CD4-positive, alpha-beta T cell treated with Interleukin-17A for 1 hour (primary cell): ENCODE measurements around the gene C6orf132.
A peak's percentile ranks its signal among the peaks of the same experiment; 100 is the strongest.
"Not testable (repeated sequence)": the region's sequence is repeated elsewhere in the genome, so short reads cannot be mapped to it uniquely, and the experiment has no call there.

Experiments used
- DNase-seq: peaks from one replicate; pipeline ENCODE4 v3.0.0-alpha.2; 2020

The C6orf132 gene, protein sequence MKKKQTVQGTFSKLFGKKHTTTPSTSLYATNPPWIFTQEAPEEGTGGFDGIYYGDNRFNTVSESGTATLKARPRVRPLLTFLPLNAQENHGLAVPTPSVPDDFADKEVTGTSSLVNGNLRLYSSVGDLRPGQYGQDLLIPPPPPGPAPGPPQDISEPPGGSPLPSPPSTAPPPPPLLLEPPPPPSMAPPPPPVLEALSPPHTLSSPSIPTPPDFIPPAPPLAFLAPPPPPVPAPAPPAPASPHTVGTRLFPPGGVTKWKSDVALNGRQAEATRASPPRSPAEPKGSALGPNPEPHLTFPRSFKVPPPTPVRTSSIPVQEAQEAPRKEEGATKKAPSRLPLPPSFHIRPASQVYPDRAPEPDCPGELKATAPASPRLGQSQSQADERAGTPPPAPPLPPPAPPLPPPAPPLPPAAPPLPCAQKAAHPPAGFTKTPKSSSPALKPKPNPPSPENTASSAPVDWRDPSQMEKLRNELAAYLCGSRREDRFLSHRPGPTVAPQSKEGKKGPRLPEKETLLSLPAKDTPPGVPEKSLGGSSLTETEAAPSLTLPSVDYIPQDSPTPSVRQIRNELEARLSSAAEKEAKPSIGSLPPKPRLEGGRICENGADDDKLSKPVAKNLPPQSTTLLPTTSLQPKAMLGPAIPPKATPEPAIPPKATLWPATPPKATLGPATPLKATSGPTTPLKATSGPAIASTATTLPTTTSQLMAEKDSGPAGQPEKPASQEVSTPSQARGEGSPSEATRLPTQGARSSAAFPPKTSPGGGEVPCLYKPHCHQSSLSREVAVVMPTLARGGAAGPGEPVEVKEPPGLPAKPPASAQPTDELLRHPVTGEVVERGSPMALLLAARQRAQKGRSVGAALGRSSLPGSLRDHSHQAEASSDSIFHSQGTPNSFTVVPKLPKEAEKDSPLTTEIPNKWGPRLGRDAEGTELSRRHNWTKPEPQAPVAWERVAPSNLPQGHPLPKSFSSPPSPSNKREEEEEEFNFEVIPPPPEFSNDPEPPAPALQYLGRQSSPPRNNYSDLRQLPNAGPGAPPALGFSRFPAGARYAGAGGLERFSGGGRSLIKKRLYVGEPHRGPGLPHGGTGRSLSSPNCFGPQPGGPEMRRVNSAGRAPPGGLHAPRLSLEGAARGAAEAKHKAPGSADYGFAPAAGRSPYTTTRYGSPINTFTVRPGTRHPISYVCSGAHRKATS

DNA sequence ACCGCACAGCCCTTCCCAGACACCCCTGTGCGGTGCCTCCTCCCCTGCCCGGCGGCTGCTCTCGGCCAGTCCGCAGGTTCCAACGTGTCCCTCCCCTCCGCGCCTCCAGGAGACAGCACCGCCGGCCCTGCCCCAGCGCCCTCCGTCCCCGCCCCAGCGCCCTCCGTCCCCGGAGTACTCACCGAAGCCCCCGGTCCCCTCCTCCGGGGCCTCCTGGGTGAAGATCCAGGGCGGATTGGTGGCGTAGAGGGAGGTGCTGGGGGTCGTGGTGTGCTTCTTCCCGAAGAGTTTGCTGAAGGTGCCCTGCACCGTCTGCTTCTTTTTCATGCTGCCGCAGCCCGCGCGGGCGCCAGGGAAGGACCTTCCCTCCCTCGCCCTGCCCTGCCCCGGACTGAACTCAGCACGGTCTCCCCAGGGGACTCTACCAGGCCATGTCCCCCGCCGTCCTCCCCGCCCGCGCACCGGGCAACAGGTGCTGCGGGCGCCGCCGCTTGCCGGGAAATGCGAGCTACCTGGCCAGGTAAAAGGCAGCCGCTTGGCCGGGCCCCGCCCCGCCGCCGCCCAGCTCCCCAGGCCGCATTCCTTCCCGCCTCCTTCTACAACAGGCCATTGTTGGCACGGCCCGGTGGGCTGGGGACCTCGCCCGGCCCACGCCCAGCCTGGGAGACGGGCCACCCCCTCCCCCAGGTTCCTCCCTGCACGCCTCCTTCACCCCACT is at the start of gene C6orf132:
TSS of gene C6orf132 (minus strand) at position 503 of the 718 bp plus-strand sequence. CDS start at position 327, 176 bp downstream.
- DNase-seq: no peak

DNA sequence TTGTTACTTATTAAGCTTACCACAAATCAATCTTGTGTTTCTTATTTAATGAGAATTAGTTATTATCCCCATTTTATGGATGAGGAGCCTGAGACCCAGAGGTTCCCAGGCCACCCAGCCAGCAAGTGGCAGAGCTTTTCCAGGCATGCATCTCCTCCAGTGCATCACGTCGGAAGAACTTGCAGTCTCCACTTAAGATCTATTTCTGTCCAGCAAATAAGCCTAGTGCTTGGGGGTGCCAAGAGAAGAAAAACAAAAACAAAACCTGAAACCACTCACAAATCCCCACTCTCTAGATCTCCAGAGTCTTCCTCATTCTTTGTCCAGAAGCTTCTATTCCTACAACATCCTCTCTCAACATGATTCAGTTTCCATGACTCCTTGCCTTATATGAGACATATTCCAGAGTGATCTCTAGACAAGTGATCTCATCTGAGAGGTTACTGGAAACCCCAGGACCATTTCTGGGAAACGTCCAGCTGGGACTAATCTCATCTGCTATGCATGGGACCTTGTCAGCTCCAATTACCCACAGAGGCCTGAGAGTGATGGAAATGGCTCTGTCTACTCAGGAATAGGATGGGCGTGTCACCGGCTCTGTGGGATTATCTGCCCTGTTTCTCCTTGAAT is 48.2 kb upstream of the C6orf132 start:
- DNase-seq: no peak

DNA sequence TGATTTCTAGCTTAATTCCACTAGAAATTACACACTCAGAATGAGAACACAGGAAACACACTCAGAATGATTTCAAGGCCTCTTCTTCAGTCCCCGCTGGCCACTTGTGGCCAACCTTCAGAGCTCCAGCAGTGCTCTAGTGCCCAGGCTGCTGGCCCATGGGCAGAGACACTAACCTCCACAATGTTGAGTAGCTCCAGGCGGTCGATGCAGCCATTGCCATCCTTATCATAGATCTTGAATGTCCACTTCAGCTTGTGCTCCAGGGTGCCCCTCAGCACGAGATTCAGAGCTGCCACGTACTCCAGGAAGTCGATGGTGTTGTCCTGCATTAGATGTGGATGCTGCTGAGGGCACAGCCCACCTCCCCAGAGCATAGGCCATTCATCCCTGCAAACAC is 46.0 kb upstream of the C6orf132 start:
- no peak for DNase-seq

DNA sequence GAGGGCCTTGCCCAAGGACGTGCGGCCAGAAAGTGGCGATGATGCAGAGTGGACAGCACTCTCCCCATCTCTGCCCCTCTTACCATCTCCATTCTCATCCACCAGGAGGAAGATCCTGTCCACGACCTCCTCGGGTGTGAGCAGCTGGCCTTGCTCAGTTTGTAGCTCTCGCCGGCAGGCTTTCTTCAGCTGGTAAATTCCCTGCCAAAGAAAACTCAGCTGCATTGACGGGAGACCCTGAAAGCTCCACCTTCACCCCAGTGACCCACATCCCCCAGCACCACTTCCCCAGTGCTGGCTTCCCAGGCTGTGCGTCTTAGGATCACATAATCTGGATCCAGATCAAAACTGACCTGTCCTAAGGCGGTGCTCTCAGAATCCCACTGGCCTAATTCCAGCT is 43.2 kb upstream of the C6orf132 start:
- DNase-seq: no peak

DNA sequence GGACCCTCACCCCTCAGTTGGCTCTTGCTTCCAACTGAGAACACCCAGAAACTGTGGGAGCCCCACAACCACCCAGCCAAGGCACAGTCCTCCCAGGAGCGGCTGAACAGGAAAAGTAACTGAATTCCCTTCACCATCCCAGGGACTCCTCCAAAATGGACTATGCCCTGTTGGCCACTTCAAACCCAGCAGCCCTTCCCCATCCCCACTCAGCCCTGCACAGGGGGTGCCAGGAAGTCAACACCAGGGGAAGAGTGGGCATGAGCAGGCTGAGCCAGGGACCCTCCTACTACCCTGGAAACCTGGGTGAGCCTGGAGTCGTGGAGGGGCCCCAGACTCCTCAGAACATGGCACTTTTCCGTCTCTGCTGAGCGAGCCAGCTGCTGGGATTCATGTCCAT is 42.1 kb upstream of the C6orf132 start:
- no peak for DNase-seq

DNA sequence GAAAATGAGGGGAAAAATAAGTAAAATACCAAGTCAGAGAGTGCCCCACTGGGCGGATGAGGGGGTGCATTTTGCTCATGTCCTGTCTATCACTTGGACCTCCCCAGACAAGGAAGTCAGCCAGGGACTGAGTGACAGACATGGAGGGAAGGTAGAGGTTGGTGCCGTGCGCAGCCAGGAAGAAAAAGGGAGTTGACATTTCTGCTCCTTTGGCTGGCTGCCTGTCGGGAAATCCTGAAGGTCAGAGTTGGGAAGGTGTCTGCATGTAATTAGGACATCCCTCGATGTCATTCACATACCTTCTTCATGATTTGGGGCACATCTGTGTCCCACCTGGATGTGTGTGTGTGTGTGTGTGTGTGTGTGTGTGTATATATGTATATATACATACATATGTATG is 39.7 kb upstream of the C6orf132 start:
- DNase-seq: no peak

DNA sequence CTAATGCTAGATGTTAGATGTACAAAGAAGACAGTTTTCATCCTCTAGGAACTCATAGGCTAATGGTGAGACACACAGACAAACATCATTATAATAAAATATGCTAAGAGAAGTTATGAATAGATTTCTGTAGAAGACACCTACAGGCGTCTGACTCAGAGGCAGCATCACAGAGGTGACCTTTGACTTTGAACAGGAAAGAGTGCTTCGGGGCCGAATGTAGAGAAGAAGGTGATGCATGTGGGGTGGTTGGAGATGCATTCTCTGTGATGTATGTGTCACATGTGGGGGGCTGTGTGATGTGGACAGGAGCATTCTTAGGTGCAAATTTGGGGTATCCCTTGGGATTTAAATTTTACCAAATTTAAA is 37.5 kb upstream of the C6orf132 start:
- DNase-seq: no peak

DNA sequence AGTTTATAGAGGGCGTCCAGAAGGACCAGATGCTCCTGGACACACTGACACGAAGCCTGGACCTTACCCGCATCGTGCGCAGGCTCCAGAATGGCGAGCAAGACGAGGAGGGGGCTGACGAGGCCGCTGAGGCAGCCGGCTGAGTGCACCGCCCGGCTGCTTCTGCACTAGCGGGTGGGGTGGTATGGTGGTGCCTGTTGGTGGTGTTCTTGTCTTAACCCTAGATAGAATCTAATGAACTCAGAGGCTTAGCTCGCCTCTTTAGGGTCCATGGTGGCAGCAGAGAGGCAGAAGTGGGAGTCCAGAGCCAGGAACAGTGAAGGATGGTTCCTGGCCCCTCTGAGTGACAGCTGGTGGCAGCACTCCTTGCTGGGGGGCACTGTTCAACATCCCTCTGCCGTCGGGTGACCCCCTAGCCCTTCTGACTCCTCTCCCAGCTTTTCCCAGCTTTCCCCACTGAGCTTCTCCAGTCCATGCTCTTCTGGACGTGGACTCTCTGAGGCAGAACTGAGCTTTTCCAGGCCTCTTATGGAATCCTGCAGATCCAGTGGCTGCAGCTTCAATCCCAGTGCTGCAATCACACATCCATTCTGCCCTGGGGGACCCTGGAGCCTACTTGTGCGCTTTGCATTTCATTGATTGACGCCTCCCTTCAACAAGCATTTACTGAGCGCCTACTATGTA is 37.0 kb upstream of the C6orf132 start:
- no peak for DNase-seq

DNA sequence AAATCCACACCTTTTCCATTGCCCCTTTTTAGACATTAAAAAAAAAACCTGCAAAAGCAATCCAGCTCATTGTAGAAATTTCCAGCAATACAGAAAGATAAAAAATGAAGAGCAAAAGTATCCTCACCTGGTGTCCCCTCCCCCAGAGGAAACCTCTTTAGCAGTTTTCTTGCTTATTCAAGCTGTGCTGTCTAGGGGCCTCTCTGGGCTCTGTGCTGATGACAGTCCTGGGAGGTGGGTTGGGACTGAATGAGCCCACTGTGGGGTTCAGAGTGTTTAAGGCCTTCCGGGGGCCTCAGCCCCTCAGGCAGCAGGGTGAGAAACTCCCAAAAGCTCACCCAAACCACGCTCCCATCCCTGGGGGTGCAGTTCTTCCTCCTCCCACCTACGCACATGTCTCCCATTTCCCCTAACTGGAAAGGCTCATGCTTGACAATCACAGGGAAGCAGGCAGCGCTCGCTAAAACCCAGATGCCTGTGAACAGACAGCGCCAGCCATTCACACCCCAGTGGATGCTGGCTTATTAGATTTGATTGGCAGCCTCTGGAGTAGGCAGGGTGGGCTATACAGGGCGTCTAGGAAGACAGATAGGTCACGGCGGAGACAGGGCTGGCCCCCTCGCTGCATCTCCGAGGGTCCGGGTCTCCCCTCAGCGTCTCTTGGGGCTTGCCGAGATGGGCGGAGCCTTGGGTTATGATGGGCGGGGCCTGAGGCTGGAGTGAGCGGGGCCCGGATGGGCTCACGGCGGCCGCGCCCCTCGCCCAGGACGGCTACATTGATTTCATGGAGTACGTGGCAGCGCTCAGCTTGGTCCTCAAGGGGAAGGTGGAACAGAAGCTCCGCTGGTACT is 35.3 kb upstream of the C6orf132 start:
- no peak for DNase-seq

DNA sequence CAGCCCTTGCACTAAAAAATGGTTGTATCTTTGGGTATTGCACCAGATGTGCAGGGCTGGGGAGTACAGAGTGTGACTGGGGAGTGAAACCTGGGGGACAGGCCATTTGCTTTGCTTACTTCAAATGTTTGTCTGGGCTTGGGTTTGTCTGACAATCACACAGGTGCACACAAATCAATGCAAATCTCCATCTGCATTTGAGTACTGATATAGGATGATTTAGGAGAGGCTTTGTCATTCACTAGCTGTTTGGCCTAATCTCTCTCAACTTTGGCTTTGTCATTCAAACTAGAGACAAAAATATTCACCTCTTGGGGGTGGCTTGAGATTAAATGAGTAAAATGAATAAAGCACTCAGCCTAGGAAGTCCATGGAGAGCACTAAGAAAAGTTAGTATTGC is 34.6 kb upstream of the C6orf132 start:
- DNase-seq: no peak

DNA sequence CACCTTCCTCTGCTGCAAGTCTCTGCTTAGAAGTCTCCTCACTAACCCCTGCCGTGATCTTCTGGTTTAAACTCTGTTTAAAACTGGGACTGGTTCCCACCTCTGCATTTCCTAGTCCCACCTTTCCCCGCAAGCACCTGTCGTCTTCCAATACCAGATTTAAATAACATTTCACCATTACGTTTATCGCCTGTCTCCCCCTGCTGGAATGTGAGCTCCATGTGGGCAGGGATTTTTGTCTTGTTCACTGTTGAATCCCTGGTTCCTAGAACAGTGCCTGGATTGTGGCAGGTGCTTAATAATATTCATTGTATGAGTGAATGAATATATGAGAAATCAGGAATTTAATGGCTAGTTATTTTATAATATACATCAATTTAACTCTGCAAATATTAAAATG is 33.4 kb upstream of the C6orf132 start:
- DNase-seq: no peak

DNA sequence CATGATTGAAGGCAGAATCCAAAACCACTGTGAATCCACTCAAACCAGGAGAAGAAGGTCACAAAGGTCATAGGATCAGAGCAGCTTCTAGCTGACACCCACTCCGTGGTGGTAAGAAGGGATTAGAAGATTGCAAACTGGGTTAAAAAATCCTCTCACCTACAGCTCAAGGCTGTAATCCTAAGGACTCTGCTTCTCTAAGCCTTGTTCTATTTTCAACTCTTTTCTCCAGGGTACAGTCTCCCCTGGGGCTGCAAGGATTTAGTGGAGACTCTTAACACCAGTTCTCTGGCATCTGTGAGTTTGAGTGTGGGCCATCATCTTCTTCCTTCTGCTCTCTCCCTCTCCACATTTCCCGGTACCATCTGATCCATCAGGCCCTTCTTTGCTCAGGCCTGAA is 30.7 kb upstream of the C6orf132 start, which contains the start of gene GUCA1A:
TSS of gene GUCA1A (plus strand) at position 264 of the 400 bp plus-strand sequence. CDS start 250 bp downstream, outside the sequence.
- no peak for DNase-seq

DNA sequence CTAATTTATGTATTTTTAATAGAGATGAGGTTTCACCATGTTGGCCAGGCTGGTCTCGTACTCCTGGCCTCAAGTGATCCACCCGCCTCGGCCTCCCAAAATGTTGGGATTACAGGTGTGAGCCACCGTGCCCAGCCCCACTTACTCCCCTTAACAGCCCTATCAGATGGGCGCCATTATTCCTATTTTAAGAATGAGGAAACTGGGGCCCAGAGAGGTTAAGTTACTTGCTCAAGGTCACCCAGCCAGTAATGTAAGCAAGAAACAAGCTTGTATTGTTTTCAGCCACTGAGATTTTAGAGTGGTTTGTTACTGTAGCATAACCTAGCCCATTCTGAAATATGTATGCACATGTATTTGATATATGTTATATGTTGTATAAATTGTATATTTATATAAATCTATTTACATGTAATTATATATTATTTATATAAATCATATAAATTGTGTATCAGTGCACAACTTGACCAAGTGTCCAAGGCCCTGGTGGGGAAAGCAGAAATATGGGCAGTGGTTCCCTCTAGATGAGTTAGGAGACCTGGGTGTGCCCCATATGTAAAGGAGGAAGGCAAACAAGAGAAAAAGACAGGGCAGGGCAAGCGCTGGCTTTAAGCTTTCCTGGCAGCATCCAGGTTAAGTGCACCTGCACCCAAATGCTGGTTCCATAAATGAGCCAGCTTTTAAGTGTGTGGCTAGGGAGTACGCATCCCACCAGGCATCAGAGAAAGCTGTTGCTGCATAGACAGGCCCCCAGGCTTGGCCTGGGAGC is 29.6 kb upstream of the C6orf132 start:
- no peak for DNase-seq

DNA sequence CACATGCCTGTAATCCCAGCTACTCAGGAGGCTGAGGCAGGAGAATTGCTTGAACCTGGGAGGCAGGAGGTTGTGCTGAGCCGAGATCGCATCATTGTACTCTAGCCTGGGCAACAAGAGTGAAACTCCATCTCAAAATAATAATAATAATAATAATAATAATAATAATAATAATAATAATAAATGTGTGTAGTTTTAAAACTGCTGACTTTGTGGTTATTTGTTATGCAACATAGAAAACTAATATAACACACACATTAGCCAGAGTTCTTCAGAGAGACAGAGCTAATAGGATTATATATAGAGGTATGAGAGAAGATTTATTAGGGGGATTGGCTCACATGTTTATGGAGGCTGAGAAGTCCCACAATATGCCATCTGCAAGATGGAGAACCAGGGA is 27.4 kb upstream of the C6orf132 start:
- not testable (repeated sequence) for DNase-seq

DNA sequence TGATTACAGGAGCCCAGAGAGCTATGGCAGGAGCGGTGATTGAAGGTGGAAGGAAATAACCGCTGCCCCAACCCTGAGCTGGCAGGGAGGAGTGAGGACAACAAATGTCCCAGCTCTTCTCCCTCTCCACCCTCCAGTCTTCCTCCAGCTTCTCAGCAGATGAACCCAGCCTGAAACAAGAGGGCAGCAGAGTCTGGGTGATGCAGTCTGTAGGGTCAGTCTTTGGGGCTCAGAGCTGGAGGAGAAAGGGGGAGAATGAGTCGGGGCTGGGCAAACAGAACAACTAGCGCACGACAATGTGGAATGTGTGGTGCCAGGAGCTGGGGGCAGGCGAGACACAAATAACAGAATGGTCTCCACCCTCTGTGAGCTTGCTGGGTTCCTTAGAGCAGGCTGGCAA is 26.2 kb upstream of the C6orf132 start:
- DNase-seq: no peak

DNA sequence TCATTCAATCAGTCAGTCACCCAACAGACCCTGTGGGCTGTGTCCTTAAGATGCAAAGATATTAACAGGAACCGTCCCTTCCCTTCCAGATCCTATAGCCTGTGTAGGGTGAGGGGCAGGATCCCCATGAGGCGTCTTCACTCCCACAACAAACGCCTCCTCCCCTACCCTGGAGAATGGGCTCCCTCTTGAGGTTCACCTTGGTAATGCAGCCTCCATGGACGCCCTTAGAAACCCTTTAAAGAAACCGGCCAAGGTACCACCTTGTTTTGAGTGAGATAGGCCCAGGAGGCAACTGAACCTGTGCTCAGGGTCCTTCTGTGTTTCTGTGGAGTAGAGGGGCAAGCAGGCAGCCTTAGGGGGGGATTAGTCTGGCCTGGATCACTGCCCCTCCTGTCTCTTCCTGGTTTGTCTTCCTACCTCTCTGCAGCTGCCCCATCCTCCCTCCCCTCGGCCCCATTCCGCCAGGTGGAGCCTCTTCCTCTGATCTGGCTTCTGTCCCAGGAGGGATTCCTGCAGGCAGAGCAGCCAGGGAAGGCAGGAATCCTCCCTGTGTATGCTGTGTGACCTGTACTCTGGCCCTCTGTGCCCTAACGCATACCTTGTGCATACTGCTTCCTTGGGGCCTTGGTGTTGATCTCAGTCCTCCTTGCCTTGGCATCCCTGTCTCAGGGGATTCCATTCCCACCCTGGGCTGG is 24.2 kb upstream of the C6orf132 start:
- DNase-seq: peak; percentile 80

DNA sequence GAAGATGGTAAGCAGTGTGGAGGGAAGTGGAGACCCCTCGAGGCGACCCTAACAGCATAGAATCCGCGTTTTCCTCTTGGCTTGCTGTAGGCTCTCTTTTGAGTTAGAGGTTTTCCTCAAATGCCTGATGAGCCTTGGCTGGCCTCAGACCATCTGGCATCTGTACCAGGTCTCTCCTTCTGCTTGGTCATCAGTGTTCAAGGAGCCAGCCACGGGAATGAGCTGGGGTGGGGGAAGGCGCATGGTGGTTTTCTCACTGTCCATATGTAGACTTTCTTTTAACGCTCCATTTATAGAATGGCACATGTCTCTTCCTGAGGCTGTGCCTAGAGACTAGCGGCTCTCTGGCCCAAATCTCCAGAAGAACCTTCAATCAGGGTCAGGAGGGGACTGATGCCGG is 22.6 kb upstream of the C6orf132 start:
- DNase-seq: no peak

DNA sequence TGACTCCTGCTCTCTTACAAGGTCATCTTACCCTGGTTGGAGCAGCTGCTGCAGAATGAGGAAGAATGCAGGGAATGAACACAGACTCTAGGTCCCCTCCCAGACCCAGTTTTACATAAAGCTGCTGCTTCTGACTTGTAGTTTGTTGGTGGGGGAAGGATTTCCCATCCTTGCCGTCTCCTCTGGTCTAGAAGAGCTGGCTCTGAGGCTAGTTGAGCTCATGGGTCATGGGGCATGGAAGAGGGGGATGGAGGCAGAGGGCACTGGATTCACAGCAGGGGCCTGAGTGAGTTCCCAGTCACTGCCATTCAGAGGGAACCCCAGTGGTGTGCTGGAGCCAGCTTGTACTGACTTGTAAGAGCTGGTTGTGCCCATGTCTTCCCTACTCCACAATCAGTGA is 21.6 kb upstream of the C6orf132 start:
- DNase-seq: no peak

DNA sequence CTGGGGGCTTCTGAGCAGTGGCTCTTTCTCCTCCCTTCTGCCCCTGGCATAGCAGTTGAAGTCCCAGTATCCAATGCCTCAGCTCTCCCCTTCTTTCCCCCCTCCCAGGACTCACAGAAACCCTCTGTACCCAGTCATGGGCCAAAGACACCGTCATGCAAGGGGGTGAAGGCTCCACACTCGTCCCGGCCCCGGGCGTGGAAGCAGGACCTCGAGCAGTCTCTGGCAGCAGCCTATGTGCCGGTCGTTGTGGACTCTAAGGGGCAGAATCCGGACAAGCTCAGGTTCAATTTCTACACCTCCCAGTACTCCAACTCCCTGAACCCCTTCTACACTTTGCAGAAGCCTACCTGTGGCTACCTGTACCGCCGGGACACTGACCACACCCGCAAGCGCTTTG is 20.4 kb upstream of the C6orf132 start:
- no peak for DNase-seq
